Frontal cortex (tissue), 4 donors: ENCODE measurements around the gene DAZAP2. TPM values are rescaled to one million over a fixed set of nuclear protein-coding genes. Genes with fewer than 3 reads are reported as not detected.

Experiments used
- DNase-seq, 2 donors: peaks; one replicate each; pipeline ENCODE4 v3.0.0; 2012; ENCODE audit warnings: low spot score in 2 of 2
- FAIRE-seq: peaks from 2 replicates; lab custom pipeline; 2012; peaks lifted over from hg19 to GRCh38; lab: Jason Lieb, UNC
- total RNA-seq: library from RNA; depleted of rRNA; stranded (reverse); fragments of >200 nt; gene quantifications from one replicate; pipeline ENCODE4 v1.2.3, GENCODE V29; 2014
- donor health status: control.
- donor health status: control.
- donor health status: control.

DAZAP2 gene, protein sequence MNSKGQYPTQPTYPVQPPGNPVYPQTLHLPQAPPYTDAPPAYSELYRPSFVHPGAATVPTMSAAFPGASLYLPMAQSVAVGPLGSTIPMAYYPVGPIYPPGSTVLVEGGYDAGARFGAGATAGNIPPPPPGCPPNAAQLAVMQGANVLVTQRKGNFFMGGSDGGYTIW
- total RNA-seq = 34.2 TPM

DNA sequence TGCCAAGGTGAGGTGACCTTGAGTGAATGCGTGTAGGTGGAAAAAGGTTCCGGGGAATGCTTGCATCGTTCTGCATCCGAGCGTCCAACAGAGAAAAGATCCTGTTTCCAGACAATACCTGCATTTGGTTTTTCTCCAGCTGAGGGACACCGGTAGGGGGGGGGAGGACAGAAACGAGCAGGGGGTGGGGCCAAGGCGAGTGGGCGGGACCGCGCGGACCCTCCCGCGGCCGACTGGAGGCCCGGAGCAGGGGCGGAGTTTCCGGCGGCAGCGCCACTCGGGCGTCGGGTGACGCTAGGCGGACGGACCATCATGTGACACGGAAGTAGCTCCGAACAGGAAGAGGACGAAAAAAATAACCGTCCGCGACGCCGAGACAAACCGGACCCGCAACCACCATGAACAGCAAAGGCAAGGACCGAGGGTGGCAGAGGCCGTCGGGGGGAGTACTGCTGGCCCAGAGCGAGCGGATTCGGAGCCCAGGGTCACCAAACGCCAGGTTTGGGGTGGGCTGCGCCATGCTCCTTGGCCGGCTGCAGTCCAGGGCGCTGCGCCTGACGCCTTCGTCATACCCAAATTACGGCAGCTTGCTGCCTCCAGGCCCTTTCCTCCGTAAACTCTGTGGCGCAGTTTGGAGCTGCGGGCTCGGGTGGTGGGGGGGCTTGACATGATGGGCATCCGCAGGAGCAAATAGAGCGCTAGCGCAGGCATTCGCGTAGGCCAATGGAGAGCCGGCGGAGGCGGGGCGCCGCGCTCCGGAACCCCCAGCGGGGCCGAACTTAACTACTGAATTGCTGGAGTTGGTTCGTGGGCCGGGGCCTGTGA is at the start of gene DAZAP2:
Gene DAZAP2 (plus strand): TSS at position 317 of the 825 bp plus-strand sequence. CDS start 82 bp downstream, at position 399.
- FAIRE-seq (no peak), DNase-seq (peak; percentile 89 to 93)

DNA sequence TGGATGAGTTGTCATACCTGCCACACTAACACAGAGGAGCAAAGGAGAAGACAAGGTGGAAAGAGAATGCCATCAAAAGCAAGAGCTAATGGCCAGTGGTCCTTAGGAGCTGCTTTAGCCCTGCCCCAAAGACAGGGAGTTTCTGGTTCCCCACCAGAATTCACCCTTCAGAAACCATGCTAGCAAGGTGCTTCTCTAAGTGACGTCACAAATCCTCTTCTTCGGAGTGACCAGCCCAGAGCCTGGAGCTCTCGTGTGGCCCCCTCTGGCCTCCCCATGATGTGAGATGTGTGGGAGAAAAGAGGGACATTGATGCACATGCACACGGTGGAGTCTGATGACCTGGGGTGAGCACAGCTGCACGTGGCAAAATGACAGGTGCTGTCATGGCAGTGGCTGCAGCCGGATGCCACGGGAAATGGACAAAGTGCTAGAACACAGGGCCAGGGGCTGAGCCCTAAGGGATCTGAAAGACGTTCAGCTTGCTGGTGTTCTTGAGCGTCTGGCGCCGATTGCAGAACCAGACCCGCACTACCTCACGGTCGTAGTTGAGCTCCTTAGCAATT is 48.8 kb upstream of the DAZAP2 start:
- no peak for DNase-seq
- FAIRE-seq = no peak

DNA sequence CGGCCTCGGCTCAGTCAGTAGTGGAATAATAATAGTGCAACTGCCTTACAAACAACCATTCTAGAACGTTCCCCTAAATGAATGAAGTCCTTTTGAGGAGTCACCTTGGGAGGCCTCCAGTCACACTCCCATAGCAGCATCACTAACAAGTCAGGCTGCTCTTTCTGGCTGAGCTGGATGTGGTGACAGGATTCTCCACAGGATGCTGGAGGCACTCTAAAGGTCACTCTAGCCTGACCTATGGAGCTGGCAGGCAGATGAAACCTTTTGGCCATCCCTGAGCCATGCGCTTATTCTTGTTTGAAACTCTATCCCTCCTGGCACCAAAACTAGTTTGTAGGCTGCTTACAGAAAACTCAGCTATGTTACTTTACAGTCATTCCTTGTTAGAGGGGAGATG is 47.8 kb upstream of the DAZAP2 start:
- FAIRE-seq (no peak), DNase-seq (no peak)

DNA sequence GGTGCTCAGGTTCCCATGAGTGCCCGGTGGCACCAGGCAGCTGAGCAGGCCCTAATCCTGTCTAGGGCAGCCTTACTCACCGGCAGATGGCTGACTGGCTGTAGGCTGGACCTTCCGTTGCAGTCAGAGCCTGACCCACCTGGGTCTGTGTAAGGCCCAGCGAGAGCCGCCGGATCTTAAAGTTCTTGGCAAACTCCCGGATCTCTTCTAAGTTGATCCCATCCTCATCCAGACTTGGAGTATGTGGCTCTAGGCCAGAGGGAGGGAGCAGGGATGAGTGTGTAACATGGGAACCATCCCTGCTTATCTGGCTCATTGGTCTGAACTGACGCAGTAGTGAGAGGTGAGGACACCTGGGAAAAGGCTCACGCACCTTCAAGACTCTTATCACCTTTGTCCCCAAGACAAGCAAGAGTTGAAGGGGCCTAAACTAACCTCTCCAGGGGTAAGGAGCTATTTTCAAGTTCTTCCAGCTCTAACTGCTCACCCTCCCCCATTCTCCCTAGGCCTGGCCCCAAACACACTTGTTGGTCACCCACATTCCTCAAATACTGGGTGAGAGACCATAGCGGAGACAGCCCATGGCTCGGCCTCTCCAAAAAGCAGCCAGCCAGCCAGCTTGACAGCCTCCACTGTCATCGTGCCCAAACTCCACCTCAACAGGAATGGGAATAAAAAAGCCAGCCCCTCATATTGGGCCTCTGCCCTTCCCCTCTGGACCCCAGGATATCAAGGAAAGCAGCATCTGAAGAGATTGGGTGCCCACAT is 46.9 kb upstream of the DAZAP2 start:
- DNase-seq (no peak), FAIRE-seq (no peak)

DNA sequence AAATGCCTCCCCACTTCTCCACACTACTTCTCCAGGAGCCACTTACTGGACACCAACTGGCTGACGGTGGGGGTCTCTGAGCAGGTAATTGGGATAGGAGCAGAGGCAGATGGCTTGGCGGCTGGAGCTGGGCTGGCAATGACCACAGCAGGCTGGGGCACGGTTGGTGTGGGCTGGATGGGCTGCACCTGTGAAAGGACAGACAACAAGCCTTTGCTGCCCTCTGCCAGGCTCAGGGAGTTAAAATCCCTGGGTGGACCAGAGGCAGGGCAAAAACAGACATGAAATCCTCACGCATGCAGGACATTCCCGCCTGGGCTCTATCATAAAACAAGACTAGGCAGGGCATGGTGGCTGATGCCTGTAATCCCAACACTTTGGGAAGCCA is 46.3 kb upstream of the DAZAP2 start:
- FAIRE-seq (no peak), DNase-seq (no peak)

DNA sequence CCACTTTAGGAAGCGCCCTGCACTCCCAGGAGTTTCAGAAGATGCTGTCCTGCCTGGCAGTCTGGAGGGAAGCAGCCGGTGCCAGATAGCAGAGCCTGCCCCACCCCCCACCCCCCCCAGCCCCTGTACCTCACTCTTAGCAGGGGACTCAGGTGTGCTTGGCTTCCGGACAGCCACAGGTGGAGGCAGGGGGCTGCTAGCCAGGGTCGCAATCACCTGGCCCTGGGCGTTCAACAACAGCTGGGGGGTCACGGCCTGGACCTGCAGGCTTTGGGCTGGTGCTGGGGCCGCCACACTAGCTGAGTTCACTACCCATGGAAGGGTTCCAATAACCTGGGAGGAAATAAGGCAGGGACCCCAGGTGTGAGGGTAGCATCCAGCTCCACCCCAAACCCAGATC is 42.8 kb upstream of the DAZAP2 start:
- no peak for FAIRE-seq
- DNase-seq = no peak

DNA sequence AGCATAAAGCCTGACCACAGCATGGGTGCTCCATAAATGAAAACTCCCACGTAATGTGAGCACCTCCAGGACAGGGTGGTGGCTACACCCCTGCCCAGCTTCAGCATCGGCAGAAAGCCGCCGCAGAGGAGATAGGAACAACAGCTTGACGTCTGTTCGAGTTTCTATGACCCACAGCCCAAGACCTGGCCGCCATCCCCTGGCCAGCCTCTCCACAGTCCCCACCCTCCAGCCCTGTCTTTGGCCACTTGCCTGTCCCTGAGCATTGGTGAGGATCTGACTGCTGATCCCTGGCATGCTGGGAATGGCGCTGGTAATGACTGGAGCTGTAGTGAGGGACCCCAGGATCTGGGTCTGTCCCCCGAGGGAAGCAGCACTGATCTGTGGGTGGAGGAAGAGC is 42.1 kb upstream of the DAZAP2 start:
- DNase-seq (no peak), FAIRE-seq (no peak)

DNA sequence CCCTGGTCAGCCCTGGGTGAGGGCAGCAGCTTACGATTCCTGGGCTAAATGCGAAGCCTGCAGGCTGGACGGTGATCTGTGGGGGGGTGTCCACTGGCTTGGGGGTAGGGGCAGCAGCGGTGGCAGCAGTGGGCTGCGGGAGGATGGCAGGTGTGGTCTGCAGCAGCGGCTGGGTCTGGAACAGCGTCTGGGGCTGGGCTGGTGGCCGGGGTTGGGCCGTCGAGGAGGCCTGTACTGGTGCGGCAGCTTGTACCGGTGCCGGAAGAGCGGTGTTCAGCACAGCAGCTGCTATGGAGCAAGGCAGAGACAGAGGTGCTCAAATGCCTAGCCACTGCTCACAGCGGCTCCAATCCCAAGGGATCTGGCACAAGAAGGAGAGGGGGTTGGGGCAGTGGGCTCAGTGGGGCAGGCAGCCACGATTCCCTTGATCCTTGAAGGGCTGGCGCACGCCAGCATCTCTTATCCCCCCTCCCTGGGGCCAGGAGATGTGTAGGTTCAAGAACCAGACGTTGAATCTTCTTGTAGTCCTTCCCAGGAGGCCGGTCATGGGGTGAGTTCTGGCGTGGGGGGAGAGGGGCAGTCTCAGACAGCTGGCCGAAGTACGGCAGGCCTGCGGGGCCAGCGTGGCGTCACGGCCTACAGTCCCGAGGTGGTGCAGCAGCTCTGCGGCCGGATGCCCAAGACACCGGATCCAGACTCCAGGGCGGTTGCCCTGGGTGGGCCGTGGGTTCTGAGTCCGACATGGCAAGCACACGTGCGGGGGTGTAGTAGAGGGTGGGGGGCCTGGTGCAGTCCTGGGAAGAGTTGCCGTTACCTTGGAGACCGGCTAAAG is 40.7 kb upstream of the DAZAP2 start:
- FAIRE-seq = no peak

DNA sequence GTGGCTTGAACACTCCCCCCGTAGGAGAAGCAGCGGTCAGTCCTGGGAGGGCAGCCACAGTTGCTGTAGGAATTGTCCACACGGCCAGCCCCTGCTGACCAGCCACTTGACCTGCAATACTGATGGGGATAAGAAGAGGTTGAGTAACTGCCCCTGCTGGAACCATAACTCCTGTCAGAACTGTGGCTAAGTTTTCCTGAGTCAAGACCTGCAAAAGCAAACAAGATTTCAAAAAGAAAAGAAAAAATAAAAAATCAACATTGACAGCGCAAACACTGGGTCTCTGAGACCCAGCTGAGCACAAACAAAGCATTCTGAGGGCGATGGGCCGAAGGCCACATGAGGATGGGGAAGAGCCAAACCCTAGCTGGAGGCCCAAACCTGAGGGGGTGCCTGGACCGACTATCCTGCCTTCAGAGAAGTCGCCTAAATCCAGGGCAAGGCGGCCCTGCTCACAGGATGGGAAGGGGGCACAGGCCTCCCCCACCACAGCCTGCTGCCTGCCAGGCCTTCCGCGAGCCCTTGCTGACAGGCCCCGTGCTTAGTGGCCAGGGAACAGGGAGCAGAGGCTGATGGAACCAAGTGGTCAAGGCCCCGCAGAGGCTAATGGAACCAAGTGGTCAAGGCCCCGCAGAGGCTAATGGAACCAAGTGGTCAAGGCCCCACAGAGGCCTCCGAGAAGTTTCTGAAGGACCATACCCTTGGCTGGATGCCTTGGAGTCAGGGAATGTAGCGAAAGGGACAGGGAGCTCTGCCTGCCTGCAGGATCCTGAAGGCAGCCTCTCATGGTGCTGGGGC is 39.9 kb upstream of the DAZAP2 start:
- no peak for FAIRE-seq
- DNase-seq = no peak

More for the DNA sequence above, 40.7 kb upstream of the DAZAP2 start:
- DNase-seq = no peak

DNA sequence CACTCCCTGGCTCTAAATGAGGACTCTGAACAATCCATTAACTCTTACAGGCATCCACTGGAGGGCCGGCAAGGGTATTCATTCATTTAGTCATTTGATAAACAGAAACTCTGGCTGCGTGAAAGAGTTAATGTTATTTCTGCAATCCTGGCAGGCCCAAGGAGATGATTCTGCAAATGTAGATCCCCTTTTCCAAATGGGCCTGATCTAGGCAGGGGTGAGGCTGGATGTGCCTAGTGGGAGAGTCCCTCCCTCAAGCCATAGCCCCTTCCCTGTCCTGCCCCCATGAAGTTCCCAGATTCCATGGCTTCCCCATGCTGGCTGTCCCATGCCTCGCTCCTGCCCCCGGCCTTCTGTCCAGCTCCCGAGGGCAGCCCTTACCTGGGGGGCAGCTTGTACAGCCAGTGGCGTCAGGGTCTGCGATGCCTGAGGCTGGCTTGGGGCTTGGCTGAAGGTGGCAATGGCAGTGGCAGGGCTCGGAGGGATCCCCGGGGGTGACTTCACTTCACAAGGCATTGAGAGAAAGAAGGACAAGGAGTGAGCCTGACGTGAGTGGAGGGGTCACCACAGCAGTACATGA is 39.2 kb upstream of the DAZAP2 start:
- no peak for FAIRE-seq

DNA sequence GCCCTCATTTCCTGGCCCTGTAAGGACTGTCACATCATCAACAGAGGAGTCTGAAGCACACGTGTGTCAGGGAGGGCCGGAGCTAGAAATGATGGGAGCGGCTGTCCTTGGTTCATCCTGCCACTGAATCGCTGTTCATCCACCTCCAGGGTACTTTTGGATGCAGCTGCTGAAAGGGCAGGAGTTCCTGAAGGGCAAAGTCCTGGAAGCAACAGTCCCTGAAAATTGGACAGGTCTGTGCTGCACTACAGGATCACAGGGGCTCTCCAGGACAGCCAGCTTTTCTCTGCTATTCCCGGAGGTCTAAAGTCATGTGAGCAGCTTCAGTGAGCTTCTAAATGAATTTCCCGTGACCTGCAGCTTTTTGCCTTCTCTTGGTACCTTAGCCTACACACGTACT is 38.5 kb upstream of the DAZAP2 start:
- DNase-seq = no peak
- no peak for FAIRE-seq

More for the DNA sequence above, 39.2 kb upstream of the DAZAP2 start:
- DNase-seq = no peak

DNA sequence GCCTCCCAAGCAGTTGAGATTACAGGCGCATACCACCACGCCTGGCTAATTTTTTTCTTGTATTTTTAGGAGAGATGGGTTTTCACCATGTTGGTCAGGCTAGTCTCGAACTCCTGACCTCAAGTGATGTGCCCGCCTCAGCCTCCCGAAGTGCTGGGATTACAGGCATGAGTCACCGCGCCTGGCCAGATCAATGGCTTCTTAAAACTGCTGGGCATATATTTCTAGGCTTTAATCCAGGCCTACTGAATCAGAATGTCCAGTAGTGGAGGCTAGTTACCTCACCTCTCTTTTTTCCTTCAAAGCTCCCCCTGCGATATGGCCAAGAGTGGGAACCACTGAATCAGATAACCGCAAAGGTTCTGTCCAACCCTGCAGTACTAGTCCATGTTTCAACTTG is 37.8 kb upstream of the DAZAP2 start:
- DNase-seq (no peak), FAIRE-seq (no peak)

DNA sequence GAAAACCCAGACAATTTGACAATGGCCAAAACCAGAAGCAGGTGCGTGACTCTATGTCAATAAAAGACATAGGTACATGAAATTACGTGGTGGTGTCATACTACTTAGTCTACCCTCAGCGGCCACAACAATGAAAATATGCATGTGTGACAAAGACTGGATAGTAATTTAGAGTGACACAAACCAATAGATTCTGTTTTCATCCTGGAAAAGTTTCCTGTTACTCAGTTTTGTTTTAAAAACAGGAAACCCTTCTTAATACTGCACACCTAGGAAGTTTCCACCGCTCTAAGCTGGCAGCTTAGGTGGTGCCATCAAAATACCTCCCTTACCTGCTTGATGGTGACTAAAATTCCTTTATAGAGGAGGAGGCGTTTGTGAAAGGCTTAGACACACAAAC is 35.9 kb upstream of the DAZAP2 start:
- FAIRE-seq (no peak), DNase-seq (no peak)

DNA sequence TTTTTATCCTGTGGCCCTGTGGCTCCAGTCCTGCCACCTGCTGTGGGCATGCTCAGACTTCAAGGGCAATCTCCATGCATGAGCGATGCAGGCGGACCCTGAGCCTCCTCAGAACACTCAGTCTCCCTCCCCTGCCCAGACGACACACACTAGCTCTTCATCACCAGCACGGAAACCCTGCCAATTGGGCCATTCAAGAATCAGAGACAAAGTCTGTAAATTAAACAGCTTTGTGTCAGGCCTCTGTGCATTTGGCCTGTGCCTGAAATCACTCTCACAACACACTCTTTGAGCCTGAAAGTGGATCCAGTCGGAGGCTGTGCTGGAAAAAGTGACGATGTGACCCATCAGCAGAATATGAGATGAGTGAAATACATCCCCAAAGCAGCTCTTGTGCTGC is 33.3 kb upstream of the DAZAP2 start:
- FAIRE-seq (no peak), DNase-seq (no peak)

DNA sequence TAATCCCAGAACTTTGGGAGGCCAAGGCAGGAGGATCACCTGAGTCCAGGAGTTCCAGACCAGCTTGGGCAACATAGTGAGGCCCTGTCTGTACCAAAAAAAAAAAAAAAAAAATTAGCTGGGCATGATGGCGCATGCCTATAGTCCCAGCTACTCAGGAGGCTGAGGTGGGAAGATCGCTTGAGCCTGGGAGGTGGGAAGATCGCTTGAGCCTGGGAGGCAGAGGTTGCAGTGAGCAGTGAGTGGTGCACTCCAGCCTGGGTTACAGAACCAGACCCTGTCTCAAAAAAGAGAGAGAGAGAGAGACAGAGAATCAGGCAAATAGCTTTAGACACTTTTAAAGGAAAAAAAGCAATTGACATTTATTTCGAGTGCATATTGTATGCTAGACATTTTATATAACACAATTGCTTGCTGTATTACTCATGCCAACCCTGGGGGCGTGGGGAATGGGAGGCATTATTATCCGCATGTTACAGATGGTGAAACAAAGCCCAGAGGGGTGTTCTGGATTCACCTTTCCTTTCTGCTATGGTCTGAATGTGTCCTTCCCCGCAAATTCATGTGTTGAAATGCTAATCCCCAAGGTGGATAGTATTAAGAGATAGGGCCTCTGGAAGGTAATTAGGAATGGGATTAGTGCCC is 30.5 kb upstream of the DAZAP2 start:
- DNase-seq (no peak), FAIRE-seq (no peak)

DNA sequence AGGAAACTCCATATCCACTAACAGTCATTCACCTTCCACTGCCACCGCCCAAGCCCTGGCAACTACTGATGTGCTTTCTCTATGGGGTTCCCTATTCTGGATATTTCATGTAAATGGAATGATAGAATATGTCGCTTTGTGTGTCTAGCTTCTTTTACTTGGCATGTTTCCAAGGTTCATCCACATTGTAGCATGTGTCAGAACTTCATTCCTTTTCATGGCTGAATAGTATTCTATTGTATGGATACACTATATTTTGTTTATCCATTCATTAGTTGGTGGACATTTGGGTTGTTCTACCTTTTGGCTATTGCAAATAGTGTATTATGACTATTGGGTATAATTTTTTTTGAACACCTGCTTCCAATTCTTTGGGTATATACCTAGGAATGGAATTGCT is 29.4 kb upstream of the DAZAP2 start:
- FAIRE-seq = no peak
- DNase-seq = no peak

DNA sequence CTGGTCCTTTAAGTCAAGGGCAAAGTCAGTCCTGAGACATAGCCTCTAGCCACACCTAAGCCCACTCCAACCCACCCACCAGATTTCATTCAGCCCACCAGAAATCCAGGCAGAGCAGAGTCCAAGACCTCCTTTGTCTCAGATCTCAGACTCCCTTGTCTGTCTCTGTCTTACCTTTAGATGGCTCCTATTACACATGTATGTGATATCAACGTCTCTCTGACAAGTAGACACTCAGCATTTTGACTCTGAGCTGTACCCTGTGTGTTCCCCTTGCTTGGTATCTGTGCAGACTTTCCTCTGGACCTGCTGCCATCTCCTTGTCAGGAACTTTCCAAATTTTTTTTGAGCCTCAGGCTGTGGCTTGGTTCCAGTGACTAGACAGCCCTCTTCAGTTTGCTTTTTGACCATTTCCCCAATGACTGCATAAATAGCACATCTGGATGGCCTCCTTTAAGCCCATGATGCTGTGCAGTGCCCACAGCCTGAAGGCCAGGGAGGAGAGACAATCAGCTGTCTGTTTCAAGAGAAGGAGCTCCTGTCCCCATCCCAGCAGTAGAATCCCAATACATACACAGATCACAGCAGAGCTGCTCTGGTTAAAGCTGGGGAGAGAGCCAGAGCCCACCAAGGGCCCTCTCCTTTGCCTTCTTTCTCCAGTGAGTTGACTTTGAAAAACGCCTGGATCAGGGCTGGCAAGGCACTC is 27.8 kb upstream of the DAZAP2 start:
- no peak for FAIRE-seq
- no peak for DNase-seq

DNA sequence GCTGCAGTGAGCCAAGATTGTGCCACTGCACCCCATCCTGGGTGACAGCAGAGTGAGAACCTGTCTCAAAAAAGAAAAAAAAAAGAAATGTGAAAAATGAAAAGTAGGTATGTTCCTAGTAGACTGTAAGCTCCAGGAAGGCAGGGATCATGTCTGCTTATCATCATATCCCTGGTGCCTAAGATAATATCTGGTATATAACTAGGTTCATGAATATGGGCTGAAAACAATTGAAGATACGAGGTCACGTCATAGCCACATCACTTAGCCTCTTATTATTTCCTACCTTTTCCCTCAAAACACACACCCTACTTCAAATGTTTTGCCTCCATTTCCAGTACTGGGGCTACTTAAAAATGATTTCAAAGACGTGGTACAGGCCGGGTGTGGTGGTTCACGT is 23.7 kb upstream of the DAZAP2 start:
- FAIRE-seq = no peak
- no peak for DNase-seq
